ENCODE measurements around the gene SEMA3A.

DNA sequence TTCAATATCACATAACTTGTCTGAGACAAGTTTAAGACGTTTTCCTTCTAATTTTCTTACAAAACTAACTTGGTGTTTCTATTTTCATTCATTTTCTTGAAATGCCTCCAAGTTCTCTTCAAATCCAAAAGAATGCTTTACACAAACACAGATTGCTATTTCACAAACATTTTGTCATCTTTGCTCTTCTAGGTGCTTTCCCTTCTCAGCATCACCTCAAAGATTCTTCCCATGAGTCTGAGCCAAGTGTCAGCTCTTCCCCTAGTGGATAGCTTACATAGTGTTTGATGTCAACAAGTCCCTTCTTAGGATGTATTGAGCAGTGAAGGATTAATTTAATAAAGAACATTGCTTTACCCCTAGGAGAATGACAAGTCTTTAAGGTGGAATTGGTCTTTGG lies 38.1 kb upstream of the SEMA3A start:
- TF ChIP-seq POLR2AphosphoS5 (IDR thresholded peaks at IDR 0.05) (no peak), POLR2A (IDR thresholded peaks at IDR 0.05) (no peak)
- TF ChIP-seq, protein P1, sequence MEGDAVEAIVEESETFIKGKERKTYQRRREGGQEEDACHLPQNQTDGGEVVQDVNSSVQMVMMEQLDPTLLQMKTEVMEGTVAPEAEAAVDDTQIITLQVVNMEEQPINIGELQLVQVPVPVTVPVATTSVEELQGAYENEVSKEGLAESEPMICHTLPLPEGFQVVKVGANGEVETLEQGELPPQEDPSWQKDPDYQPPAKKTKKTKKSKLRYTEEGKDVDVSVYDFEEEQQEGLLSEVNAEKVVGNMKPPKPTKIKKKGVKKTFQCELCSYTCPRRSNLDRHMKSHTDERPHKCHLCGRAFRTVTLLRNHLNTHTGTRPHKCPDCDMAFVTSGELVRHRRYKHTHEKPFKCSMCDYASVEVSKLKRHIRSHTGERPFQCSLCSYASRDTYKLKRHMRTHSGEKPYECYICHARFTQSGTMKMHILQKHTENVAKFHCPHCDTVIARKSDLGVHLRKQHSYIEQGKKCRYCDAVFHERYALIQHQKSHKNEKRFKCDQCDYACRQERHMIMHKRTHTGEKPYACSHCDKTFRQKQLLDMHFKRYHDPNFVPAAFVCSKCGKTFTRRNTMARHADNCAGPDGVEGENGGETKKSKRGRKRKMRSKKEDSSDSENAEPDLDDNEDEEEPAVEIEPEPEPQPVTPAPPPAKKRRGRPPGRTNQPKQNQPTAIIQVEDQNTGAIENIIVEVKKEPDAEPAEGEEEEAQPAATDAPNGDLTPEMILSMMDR (IDR thresholded peaks at IDR 0.05) = no peak

All from breast epithelium (tissue), 3 donors.